ENCODE results near the gene SMIM44. TPM values are rescaled to one million over a fixed set of nuclear protein-coding genes. Genes with fewer than 3 reads are reported as not detected.
A peak's percentile ranks its signal among the peaks of the same experiment; 100 is the strongest.

SMIM44 gene
- polyA plus RNA-seq, 1 experiment = not detected

DNA sequence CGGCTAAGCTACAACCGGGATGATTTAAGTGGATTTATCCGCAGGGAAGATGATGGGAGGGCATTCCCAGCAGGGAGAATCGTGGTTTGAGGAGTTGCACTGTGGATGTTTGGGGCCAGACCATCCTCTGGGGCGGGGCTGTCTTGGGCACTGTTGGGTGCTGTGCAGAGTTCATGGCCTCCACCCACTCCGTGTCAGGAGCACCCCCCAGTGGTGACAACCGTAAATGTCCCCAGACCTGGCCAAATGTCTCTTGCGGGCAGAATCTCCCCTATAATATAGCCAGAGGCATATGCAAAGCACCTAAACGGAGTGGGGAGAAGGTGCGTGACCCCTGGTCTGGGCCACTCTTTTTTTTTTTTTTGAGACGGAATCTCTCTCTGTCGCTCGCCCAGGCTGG, 43.2 kb downstream of the SMIM44 start:
- ChIA-PET CTCF (interaction anchor here (1.1 kb wide), 1 partner anchor 45 kb away, joined by 8 read pairs; no protein-coding TSS in a partner anchor), POLR2A (interaction anchor here (0.6 kb wide), 1 partner anchor 73 kb away, joined by 4 read pairs; no protein-coding TSS in a partner anchor)
- no peak overlapping the region for H3K27ac ChIP-seq (ENCODE audit: low read depth, low read length)
- no peaks in the 10 kb centered on the region for H3K27me3 ChIP-seq (ENCODE audit: control insufficient read depth, insufficient read depth, low read length)
- no peak for DNase-seq (ENCODE audit: low read depth, low spot score)
- no peak overlapping the region for H3K4me3 ChIP-seq (ENCODE audit: low read depth, low read length)
- peak; percentile 34 for TF ChIP-seq CTCF (IDR thresholded peaks at IDR 0.05; ENCODE audit: low read depth, low read length)
- no peaks in the 10 kb centered on the region; the same call in 1 of the 2 replicates for H3K9me3 ChIP-seq (ENCODE audit: control insufficient read depth, insufficient read depth, low read length)

GRCh38 chr19:3434630-3435553, 48.3 kb downstream of the SMIM44 start:
- ChIA-PET POLR2A (no interaction called here), CTCF (interaction anchor here (0.6 kb wide), 1 partner anchor 361 kb away, joined by 3 read pairs; no protein-coding TSS in a partner anchor)
- peak overlapping the region; percentile 54 for H3K4me3 ChIP-seq (ENCODE audit: low read depth, low read length)
- H3K27me3 ChIP-seq (ENCODE audit: control insufficient read depth, insufficient read depth, low read length) = no peaks in the 10 kb centered on the region
- DNase-seq (ENCODE audit: low read depth, low spot score) = peak; percentile 88
- no peak for TF ChIP-seq CTCF (IDR thresholded peaks at IDR 0.05; ENCODE audit: low read depth, low read length)
- H3K9me3 ChIP-seq (ENCODE audit: control insufficient read depth, insufficient read depth, low read length) = peaks cover 15% of the 10 kb centered on the region
- peak overlapping the region; percentile 89 for H3K27ac ChIP-seq (ENCODE audit: low read depth, low read length)

- POLR2A ChIA-PET = no interaction called here
- H3K4me3 ChIP-seq (ENCODE audit: low read depth, low read length) = no peak overlapping the region
- peaks cover 15% of the 10 kb centered on the region for H3K9me3 ChIP-seq (ENCODE audit: control insufficient read depth, insufficient read depth, low read length)
- no peaks in the 10 kb centered on the region for H3K27me3 ChIP-seq (ENCODE audit: control insufficient read depth, insufficient read depth, low read length)
- H3K27ac ChIP-seq (ENCODE audit: low read depth, low read length) = peak overlapping the region; percentile 89
- CTCF ChIA-PET = no interaction called here
- no peak for TF ChIP-seq CTCF (IDR thresholded peaks at IDR 0.05; ENCODE audit: low read depth, low read length)
- DNase-seq (ENCODE audit: low read depth, low spot score) = no peak
These were observed 49.3 kb downstream of the SMIM44 start for GRCh38 chr19:3433805-3434540.

DNA sequence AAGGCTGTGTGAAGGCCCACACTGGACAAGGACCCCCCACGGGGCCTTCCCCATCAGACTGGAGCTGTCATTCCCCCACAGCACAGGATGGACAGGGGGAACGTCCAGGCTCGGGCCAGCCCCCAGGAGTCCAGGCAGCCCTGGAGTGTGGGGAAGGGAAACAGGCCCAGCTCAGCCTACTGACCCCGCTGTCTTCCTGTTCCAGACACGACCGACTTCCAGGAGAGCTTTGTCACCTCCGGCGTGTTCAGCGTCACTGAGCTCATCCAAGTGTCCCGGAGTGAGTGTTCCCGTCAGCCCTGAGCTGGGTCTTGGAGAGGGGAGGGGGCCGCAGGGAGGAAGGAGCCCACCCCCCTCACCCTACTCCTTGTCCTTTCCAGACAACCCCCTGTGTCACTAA, 49.9 kb downstream of the SMIM44 start:
- CTCF ChIA-PET = no interaction called here
- Histone ChIP-seq H3K4me3 (ENCODE audit: low read depth, low read length) (no peak overlapping the region), H3K9me3 (ENCODE audit: control insufficient read depth, insufficient read depth, low read length) (peaks cover 15% of the 10 kb centered on the region), H3K27me3 (ENCODE audit: control insufficient read depth, insufficient read depth, low read length) (no peaks in the 10 kb centered on the region), H3K27ac (ENCODE audit: low read depth, low read length) (no peak overlapping the region)
- POLR2A ChIA-PET = no interaction called here
- no peak for DNase-seq (ENCODE audit: low read depth, low spot score)
- TF ChIP-seq CTCF (IDR thresholded peaks at IDR 0.05; ENCODE audit: low read depth, low read length) = no peak

Small RNA genes within 50 kb of the gene (small RNA-seq; reads per million reads assigned to genes)
- gene RF00212 (ENCODE audit: insufficient read length, low read depth) = not detected

Other genes with a start within 250 kb of the SMIM44 start
- 3.9 and 7.7 TPM in 2 replicates for gene NFIC, start 116.9 kb downstream of the SMIM44 start, polyA plus RNA-seq (2011; rRNA removed)
- 0.19 TPM in 1 of 2 replicates, not detected in the other for gene SMIM24, start 2.9 kb downstream of the SMIM44 start, polyA plus RNA-seq (2011; rRNA removed)
- 3.4 and 4.2 TPM in 2 replicates for gene DOHH, start 17.2 kb upstream of the SMIM44 start, polyA plus RNA-seq (2011; rRNA removed)
- gene FZR1, start 22.9 kb upstream of the SMIM44 start, polyA plus RNA-seq (2011; rRNA removed) = 21.2 and 31.3 TPM in 2 replicates
- not detected in 2 replicates for gene TEKTIP1, start 55.7 kb upstream of the SMIM44 start, polyA plus RNA-seq (2011; rRNA removed)
- 23.7 and 34.7 TPM in 2 replicates for gene MFSD12, start 74.1 kb upstream of the SMIM44 start, polyA plus RNA-seq (2011; rRNA removed)
- 30.5 and 36.8 TPM in 2 replicates for gene HMG20B, start 89.5 kb upstream of the SMIM44 start, polyA plus RNA-seq (2011; rRNA removed)
- gene GIPC3, start 102.0 kb upstream of the SMIM44 start, polyA plus RNA-seq (2011; rRNA removed) = 0.30 and 0.41 TPM in 2 replicates
- gene TBXA2R, start 123.4 kb upstream of the SMIM44 start, polyA plus RNA-seq (2011; rRNA removed) = 0.84 and 0.99 TPM in 2 replicates
- gene CACTIN, start 143.3 kb upstream of the SMIM44 start, polyA plus RNA-seq (2011; rRNA removed) = 9.3 and 11.2 TPM in 2 replicates
- 10.3 and 17.2 TPM in 2 replicates for gene PIP5K1C, start 217.0 kb upstream of the SMIM44 start, polyA plus RNA-seq (2011; rRNA removed)
- gene TJP3, start 224.9 kb upstream of the SMIM44 start, polyA plus RNA-seq (2011; rRNA removed) = not detected in 2 replicates